GM12878 (cell line): ENCODE measurements around the gene TMEM263. TPM values are rescaled to one million over a fixed set of nuclear protein-coding genes. Genes with fewer than 3 reads are reported as not detected.
A peak's percentile ranks its signal among the peaks of the same experiment; 100 is the strongest.

Source experiments
- ATAC-seq: fragments of 200-7000 bp; cut with Tn5 transposase; 3 replicates; pipeline ENCODE4 v1.9.1; 2020; ENCODE audit warnings: mild to moderate bottlenecking, moderate library complexity
- BruUV-seq: library from RNA; stranded (reverse); fragments of 400-500 nt; replicated peaks from 2 replicates; lab custom pipeline; 2021; lab: Mats Ljungman, UMichigan
- CTCF ChIA-PET: fragments of 300-600 bp; sonication (Branson Sonifier 250); formaldehyde crosslinking; extraction: SDS; loops from one replicate; lab custom pipeline; 2021; ENCODE audit warnings: inconsistent platforms; lab: Yijun Ruan, JAX
- POLR2A ChIA-PET: fragments of 350-600 bp; formaldehyde crosslinking; extraction: SDS; loops from one replicate; lab custom pipeline; 2021; ENCODE audit warnings: inconsistent platforms; lab: Charles Lee
- RAD21 ChIA-PET: fragments of 300-600 bp; sonication (Branson Sonifier 250); formaldehyde crosslinking; loops from one replicate; lab custom pipeline; 2023; ENCODE audit warnings: antibody characterized with exemption; ENCODE audit not compliant: unreplicated experiment; lab: Charles Lee
- SMC1A ChIA-PET: fragments of 300-600 bp; sonication (Branson Sonifier 250); formaldehyde crosslinking; loops from one replicate; lab custom pipeline; 2023; ENCODE audit not compliant: unreplicated experiment, uncharacterized antibody; lab: Charles Lee
- DNase-seq: peaks from one replicate; pipeline ENCODE4 v3.0.0-alpha.2; 2011; ENCODE audit warnings: low read depth, low spot score
- FAIRE-seq: peaks from 3 replicates; lab custom pipeline; 2011; peaks lifted over from hg19 to GRCh38; lab: Jason Lieb, UNC
- H2AFZ ChIP-seq: 2 replicates; pipeline ENCODE4 v1.6.0; 2011; ENCODE audit warnings: low read depth, low read length, control low read depth; ENCODE audit not compliant: control insufficient read depth
- H3K27ac ChIP-seq: 2 replicates; pipeline ENCODE4 v1.5.1; 2011; ENCODE audit warnings: control low read depth; ENCODE audit not compliant: control insufficient read depth, insufficient read depth
- H3K27me3 ChIP-seq, 2 experiments: replicated peaks in 1 of 2; 2 replicates each; pipeline versions ENCODE4 v1.6.0 to v1.6.1; 2011; ENCODE audit warnings: low read length in 1 of 2; ENCODE audit not compliant: control insufficient read depth in 2 of 2, insufficient read depth in 2 of 2
- H3K36me3 ChIP-seq, 2 experiments: 2 replicates each; pipeline ENCODE4 v1.5.1; 2011; ENCODE audit warnings: low read length in 1 of 2; ENCODE audit not compliant: control insufficient read depth in 2 of 2, insufficient read depth in 2 of 2
- H3K4me1 ChIP-seq: 2 replicates; pipeline ENCODE4 v1.6.1; 2011; ENCODE audit warnings: mild to moderate bottlenecking, low read length, moderate library complexity, mixed read lengths; ENCODE audit not compliant: control insufficient read depth, insufficient read depth
- H3K4me2 ChIP-seq: 2 replicates; pipeline ENCODE4 v1.6.0; 2011; ENCODE audit warnings: control low read depth; ENCODE audit not compliant: control insufficient read depth, insufficient read depth
- H3K4me3 ChIP-seq: fragments of 200-600 bp; sonication (generic); 2 replicates; pipeline ENCODE4 v1.5.1; 2016
- H3K79me2 ChIP-seq: 2 replicates; pipeline ENCODE4 v1.6.0; 2011; ENCODE audit warnings: low read length; ENCODE audit not compliant: control insufficient read depth, insufficient read depth
- H3K9ac ChIP-seq: 2 replicates; pipeline ENCODE4 v1.8.0; 2011; ENCODE audit warnings: low read length, control low read depth, mixed read lengths; ENCODE audit not compliant: control insufficient read depth, insufficient read depth
- H3K9me3 ChIP-seq: replicated peaks from 3 replicates; pipeline ENCODE4 v1.5.1; 2011; ENCODE audit warnings: mild to moderate bottlenecking, low read length; ENCODE audit not compliant: control insufficient read depth, insufficient read depth
- H4K20me1 ChIP-seq: 2 replicates; pipeline ENCODE4 v1.6.0; 2011; ENCODE audit not compliant: control insufficient read depth, insufficient read depth
- CTCF ChIP-seq, 3 experiments: IDR thresholded peaks in 2 of 3; conservative IDR thresholded peaks in 1 of 3; 2 replicates each; pipeline ENCODE4 v1.5.1; 2011; ENCODE audit warnings: low read depth in 3 of 3, low read length in 3 of 3, mild to moderate bottlenecking in 3 of 3, control low read depth in 2 of 3, moderate library complexity in 2 of 3, inconsistent platforms in 1 of 3, mixed read lengths in 1 of 3; ENCODE audit not compliant: control insufficient read depth in 2 of 3, insufficient read depth in 1 of 3; ENCODE audit errors: extremely low read depth in 1 of 3
- EGR1 ChIP-seq, 2 experiments: IDR thresholded peaks; 1 replicate in 1 of 2; 2 replicates in 1 of 2; pipeline ENCODE4 v1.6.1; 2011 to 2012; ENCODE audit warnings: low read depth in 2 of 2, low read length in 2 of 2, borderline replicate concordance in 1 of 2, mild to moderate bottlenecking in 1 of 2, moderate library complexity in 1 of 2
- IKZF2 ChIP-seq, 2 experiments: fragments of 450-650 bp; IDR thresholded peaks; 2 replicates each; pipeline ENCODE4 v1.6.1; 2017; ENCODE audit warnings: mild to moderate bottlenecking in 2 of 2, moderate library complexity in 2 of 2
- MTA2 ChIP-seq: fragments of 450-650 bp; IDR thresholded peaks from 2 replicates; pipeline ENCODE4 v1.6.1; 2016; ENCODE audit warnings: low read depth, mild to moderate bottlenecking, moderate library complexity
- PKNOX1 ChIP-seq: fragments of 450-650 bp; IDR thresholded peaks from 2 replicates; pipeline ENCODE4 v1.6.1; 2016; ENCODE audit warnings: mild to moderate bottlenecking
- POLR2A ChIP-seq: IDR thresholded peaks from 2 replicates; pipeline ENCODE4 v1.6.1; 2011; ENCODE audit warnings: low read depth, mild to moderate bottlenecking, low read length
- POLR2AphosphoS2 ChIP-seq: IDR thresholded peaks from 2 replicates; pipeline ENCODE4 v1.6.1; 2011; ENCODE audit warnings: low read depth, mild to moderate bottlenecking, low read length, improper control_type of control experiment, moderate library complexity
- POLR2AphosphoS5 ChIP-seq: IDR thresholded peaks from 2 replicates; pipeline ENCODE4 v1.6.1; 2011; ENCODE audit warnings: mild to moderate bottlenecking, low read length, inconsistent platforms
- RB1 ChIP-seq: fragments of 450-650 bp; formaldehyde crosslinking; IDR thresholded peaks from 2 replicates; pipeline ENCODE4 v1.6.1; 2017; ENCODE audit warnings: mild to moderate bottlenecking, borderline replicate concordance
- SIN3A ChIP-seq: IDR thresholded peaks from 2 replicates; pipeline ENCODE4 v1.6.1; 2012; ENCODE audit warnings: low read depth, low read length, improper control_type of control experiment
- SRF ChIP-seq, 2 experiments: IDR thresholded peaks; 2 replicates each; pipeline ENCODE4 v1.6.1; 2011; ENCODE audit warnings: low read depth in 2 of 2, low read length in 2 of 2, mild to moderate bottlenecking in 1 of 2, moderate library complexity in 1 of 2
- TAF1 ChIP-seq: IDR thresholded peaks from 2 replicates; pipeline ENCODE4 v1.6.1; 2011; ENCODE audit warnings: mild to moderate bottlenecking, low read depth, low read length, borderline replicate concordance
- ZNF207 ChIP-seq: fragments of 450-650 bp; IDR thresholded peaks from 2 replicates; pipeline ENCODE4 v1.6.1; 2014; ENCODE audit warnings: antibody characterized with exemption, mild to moderate bottlenecking, borderline replicate concordance
- ZNF687 ChIP-seq: fragments of 450-650 bp; IDR thresholded peaks from 2 replicates; pipeline ENCODE4 v1.6.1; 2017; ENCODE audit warnings: mild to moderate bottlenecking, moderate library complexity
- ZSCAN29 ChIP-seq: fragments of 450-650 bp; IDR thresholded peaks from 2 replicates; pipeline ENCODE4 v1.6.1; 2017; ENCODE audit warnings: mild to moderate bottlenecking, moderate library complexity
- WGBS: methylation state at CpG from one replicate; pipeline ENCODE4 v1.1.6; 2016; ENCODE audit warnings: low lambda C conversion rate; ENCODE audit not compliant: insufficient replicate concordance, insufficient coverage; ENCODE audit errors: missing lambda C conversion rate; 5-methylcytosine and 5-hydroxymethylcytosine counted together
- in situ Hi-C: fragments of 300-500 bp; cut with MboI; formaldehyde crosslinking; loops from 9 replicates; pipeline ENCODE4 v1.14.3; 2018; ENCODE audit warnings: mixed read lengths
- intact Hi-C: fragments of 100-400 bp; cut with micrococcal nuclease; formaldehyde crosslinking; loops from one replicate; pipeline ENCODE4 v1.14.2; 2022; ENCODE audit not compliant: unreplicated experiment
- polyA plus RNA-seq, 11 experiments: library from polyadenylated mRNA; depleted of rRNA in 4 of 11; unstranded in 6 of 11; stranded (reverse) in 5 of 11; fragments of >200 nt; fragmentation: Nextera tagmentation in 4 of 11; fragmentation: Illumina TruSeq in 1 of 11; extraction: Ambion mirVana in 4 of 11; extraction: Trizol in 1 of 11; gene quantifications; 1 replicate in 1 of 11; 2 replicates in 10 of 11; pipeline versions ENCODE4 v1.2.1 to v1.2.3, GENCODE V29; 2011 to 2016; ENCODE audit warnings: inconsistent platforms in 2 of 11, missing spikeins in 2 of 11, low read depth in 1 of 11
- total RNA-seq, 4 experiments: library from RNA; depleted of rRNA in 3 of 4; stranded (reverse); fragments of >200 nt in 3 of 4; fragmentation: Illumina TruSeq in 1 of 4; extraction: Trizol in 1 of 4; gene quantifications; 2 replicates each; pipeline versions ENCODE4 v1.2.1 to v1.2.3, GENCODE V29; 2013 to 2021

Gene TMEM263
- total and polyA plus RNA-seq, 10 of the 15 experiments (the other 5 are each of a cell fraction or from before 2014, with no cell fraction given) = 15.4 to 41.3 (median 27.6) TPM

- Histone ChIP-seq H3K79me2 (peaks cover 35% of the 10 kb centered on the region), H3K9me3 (no peaks in the 10 kb centered on the region), H3K4me3 (peak overlapping the region; percentile 81), H3K4me2 (peak overlapping the region; percentile 77), H4K20me1 (no peaks in the 10 kb centered on the region), H3K36me3 (peaks cover 0 to 6% of the 10 kb centered on the region in 2 experiments; a peak in 1 of 4 replicates), H3K4me1 (peaks cover 4% of the 10 kb centered on the region; the same call in 1 of the 2 replicates), H2AFZ (peak overlapping the region; percentile 95), H3K27me3 (no peaks in the 10 kb centered on the region), H3K27ac (peak overlapping the region; percentile 74), H3K9ac (peak overlapping the region; percentile 78)
- ChIA-PET RAD21 (interaction anchor here (0.7 to 1.2 kb wide), 5 partner anchors 14 to 176 kb away, joined by 3 to 5 read pairs (median 3); no protein-coding TSS in a partner anchor), CTCF (interaction anchor here (0.6 to 2.0 kb wide), 6 partner anchors 25 to 149 kb away, joined by 3 to 6 read pairs (median 3); no protein-coding TSS in a partner anchor), SMC1A (interaction anchor here (0.9 to 2.2 kb wide), 2 partner anchors 28 to 31 kb away, joined by 3 to 8 read pairs; partner anchors contain the start of gene MTERF2), POLR2A (interaction anchor here (0.7 to 2.0 kb wide), 5 partner anchors 21 to 599 kb away, joined by 3 to 12 read pairs (median 3); partner anchors contain the start of genes MTERF2 and POLR3B)
- ATAC-seq (peak; percentile 70), FAIRE-seq (no peak), DNase-seq (no peak)
- BruUV-seq = no TSS peak
- 0% methylated on average over 26 of the region's 34 CpGs for WGBS
- intact Hi-C loops = no loop called here
- in situ Hi-C loops = no loop called here
- no peak for TF ChIP-seq ZSCAN29
- TF ChIP-seq IKZF2 (IDR thresholded peaks at IDR 0.05) = 0 out of 4 replicates have a peak, but pooled peaks have one; percentile 8 to 18
- TF ChIP-seq EGR1 (IDR thresholded peaks at IDR 0.05; ENCODE audit: borderline replicate concordance in 1 of 2, low read depth in 2 of 2, low read length in 2 of 2) = peak in 1 of 2 experiments; percentile 49; a peak in 1 of 3 replicates
- peak; percentile 47; the same call in 1 of the 2 replicates for TF ChIP-seq RB1
- TF ChIP-seq SRF (IDR thresholded peaks at IDR 0.05; ENCODE audit: low read depth in 2 of 2, low read length in 2 of 2) = 0 out of 4 replicates have a peak, but pooled peaks of 1 of the 2 experiments have one; percentile 0
- TF ChIP-seq MTA2 = 0 out of 2 replicates have a peak, but pooled peaks have one; percentile 3
- 0 out of 2 replicates have a peak, but pooled peaks have one; percentile 11 for TF ChIP-seq POLR2AphosphoS2
- TF ChIP-seq CTCF (IDR thresholded peaks at IDR 0.05 in 2 of 3, conservative IDR thresholded peaks at IDR 0.05 in 1 of 3; ENCODE audit: control insufficient read depth in 2 of 3, extremely low read depth in 1 of 3, insufficient read depth in 1 of 3, low read depth in 3 of 3, low read length in 3 of 3) = 0 out of 6 replicates have a peak, but pooled peaks of 1 of the 3 experiments have one; percentile 9
- TF ChIP-seq TAF1 = no peak
- TF ChIP-seq ZNF207 = 0 out of 2 replicates have a peak, but pooled peaks have one; percentile 20
- 0 out of 2 replicates have a peak, but pooled peaks have one; percentile 16 for TF ChIP-seq SIN3A
- peak; percentile 42; the same call in 1 of the 2 replicates for TF ChIP-seq POLR2A
- 0 out of 2 replicates have a peak, but pooled peaks have one; percentile 40 for TF ChIP-seq ZNF687
- no peak for TF ChIP-seq PKNOX1
- peak; percentile 17 for TF ChIP-seq POLR2AphosphoS5
Observed at GRCh38 chr12:106956048-106956578, 406 bp downstream of the TMEM263 start.
